ENCODE data around the gene ITPR3.

Gene ITPR3

DNA sequence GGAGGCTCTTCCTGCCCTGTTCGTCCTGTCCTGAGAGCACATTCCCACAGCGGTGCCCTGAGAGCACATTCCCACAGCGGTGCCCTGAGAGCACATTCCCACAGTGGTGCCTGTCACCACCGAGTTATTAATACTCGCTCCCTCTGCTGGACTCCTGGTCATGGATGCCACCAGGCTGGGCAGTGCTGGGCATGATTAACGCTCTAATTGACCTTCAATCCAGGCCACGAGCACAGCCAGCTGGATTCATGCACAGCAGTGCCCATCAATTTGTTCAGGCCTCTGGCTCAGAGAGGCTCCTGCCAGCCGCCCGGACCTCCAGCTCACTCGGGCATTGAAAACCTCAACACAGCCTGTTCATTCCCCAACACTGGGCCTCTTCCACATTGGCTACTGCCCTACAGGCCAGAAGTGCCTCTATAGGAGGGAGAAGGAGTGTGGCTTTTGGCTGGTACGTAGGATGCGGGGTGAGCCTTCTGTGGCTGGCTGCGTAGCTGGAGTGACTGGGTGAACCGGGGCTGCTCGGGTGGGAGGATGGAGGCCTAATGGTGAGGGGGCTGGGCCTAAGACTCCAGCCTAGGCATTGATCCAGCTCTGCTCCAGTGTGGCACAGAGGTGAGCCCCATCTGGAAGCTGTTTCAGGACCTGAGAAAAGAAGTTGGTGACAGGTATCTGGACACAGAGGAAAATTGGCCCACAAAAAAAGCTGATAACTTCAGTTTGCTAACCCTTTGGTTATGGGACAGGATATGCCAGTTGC, 116.3 kb downstream of the ITPR3 start:
- DNase-seq (ENCODE audit: low spot score) = no peak

DNA sequence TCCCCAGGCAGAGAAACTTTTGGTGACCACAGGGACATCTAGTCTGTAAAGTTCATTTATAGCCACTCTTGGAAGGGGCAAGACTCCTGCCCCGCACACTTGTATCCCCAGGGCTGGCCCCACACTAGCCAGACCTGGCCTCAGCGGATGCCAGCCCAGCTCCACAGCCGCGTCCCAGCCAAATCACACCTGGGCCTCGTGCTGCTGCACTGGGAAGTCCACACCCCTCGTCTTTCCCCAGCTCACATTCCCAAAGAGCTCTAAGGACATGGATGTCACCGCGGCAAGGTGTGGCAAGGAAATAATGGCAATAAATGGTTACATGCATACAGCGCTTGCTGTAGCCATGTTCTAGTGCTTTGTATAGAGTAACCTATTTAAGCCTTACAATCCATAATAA, 117.0 kb downstream of the ITPR3 start:
- no peak for DNase-seq (ENCODE audit: low spot score)

DNA sequence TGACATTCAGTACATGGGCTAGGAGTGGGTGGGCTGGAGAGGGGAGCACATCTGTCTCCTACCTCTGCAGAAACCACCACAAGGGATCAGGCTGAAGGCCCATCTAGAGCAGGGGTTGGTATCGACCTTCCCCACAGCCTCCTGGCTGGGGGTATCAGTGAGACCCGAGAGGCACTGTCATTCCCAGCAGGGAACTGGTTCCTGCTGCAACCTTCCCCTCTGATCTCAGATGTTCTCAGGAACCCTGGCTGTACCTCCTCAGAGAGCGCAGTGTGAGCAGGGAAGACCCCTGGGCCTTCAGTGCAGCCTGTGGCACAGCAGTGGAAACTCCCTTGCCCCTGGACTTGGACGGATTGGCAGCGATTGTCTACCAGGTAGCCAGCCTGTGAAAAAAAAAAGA, 117.8 kb downstream of the ITPR3 start:
- no peak for DNase-seq (ENCODE audit: low spot score)

DNA sequence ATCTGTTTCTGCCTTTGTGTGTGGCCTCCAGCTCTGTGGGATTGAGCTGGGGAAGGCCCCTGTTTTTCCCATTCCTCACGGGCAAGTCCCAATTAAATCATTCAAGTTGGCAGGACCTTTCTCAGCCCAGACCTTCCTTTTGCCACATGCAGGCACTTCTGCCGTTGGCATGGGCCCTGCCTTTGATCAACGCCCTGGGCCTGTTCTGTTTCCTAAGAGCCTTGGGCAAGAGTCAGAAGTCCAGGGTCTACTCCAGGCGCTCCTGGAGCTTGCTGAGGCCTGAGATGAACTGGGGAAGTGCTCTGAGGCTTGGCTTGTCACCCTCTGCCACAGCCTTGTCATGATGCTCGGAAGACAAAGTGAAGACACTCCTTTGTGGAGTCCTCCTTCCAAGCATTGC, 118.4 kb downstream of the ITPR3 start:
- no peak for DNase-seq (ENCODE audit: low spot score)

DNA sequence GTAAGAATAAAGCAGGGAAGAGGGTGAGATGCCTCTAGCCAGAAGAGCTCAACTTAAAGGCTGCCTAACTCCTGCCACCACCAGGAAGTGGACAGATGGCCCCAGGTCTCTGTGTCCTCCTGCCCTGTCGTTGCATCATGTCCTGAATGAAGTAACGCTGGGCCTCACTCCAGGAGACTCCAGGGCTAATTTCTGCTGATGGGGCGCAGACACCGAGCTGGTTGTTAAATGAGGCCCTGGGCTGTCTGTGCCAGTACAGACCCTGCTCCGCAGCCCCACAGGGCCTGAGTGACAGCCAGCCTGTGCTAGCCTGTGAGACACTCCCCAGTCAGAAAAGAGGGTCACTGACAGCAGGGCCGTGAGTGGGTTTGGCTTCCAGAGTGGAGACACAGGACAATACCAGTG, 119.1 kb downstream of the ITPR3 start:
- DNase-seq (ENCODE audit: low spot score) = no peak

DNA sequence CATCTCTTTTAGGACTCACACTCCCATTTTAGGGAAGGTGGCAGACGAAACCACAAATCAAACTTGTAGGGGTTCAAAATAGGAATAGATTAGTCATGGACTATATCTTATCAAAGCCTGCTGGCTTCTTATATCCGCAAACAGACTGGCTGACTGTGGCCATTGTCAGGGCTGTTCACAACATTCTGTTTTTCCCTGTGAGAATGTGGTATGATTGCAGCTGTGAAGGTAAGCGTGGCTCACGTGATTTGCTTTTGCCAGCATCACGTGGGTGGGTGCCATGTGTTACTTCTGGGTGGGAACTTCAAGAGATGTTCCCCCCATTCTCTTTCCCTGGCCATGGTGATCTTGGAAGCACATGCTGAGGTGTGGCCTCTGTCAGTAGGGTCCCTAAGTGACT, 119.7 kb downstream of the ITPR3 start:
- DNase-seq (ENCODE audit: low spot score) = no peak

DNA sequence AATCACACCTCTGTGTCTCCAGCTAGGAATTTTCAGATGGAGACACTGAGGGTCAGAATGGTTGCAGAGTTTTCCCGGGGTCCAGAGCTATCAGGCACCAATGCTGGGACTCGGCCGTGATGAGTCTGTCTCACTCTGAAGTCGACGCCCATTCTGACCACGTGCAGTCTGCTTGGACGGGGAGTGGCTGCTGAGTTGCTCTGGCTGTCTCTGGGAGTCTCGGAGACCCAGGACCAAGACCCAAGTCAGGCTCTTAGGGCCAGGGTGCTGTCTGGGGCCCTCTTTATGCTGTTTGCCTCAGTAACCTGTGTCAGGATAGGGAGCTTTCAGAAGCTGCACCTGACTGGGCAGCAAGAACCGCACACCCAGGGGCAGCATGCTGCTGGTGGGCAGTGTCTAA, 121.0 kb downstream of the ITPR3 start:
- no peak for DNase-seq (ENCODE audit: low spot score)

DNA sequence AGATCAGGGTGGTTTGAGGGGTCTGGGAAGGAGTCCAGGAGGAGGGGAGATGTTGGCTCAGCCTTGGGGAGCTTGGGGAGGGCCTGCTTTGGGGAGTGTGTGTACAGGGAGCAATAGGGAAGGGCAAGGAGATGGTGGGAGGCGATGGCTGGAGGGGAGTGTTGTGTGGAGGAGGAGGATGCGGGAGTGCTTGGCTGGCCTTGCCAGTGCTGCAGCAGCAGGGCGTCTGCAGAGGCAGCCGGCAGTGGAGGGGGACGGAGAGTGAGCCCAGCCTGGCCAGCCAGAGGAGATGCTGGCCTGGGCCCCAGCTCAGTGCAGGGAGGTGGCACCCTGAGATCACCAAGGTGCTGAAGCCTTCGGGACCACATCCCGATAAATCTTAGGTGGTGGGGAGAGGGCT, 121.7 kb downstream of the ITPR3 start:
- no peak for DNase-seq (ENCODE audit: low spot score)

DNA sequence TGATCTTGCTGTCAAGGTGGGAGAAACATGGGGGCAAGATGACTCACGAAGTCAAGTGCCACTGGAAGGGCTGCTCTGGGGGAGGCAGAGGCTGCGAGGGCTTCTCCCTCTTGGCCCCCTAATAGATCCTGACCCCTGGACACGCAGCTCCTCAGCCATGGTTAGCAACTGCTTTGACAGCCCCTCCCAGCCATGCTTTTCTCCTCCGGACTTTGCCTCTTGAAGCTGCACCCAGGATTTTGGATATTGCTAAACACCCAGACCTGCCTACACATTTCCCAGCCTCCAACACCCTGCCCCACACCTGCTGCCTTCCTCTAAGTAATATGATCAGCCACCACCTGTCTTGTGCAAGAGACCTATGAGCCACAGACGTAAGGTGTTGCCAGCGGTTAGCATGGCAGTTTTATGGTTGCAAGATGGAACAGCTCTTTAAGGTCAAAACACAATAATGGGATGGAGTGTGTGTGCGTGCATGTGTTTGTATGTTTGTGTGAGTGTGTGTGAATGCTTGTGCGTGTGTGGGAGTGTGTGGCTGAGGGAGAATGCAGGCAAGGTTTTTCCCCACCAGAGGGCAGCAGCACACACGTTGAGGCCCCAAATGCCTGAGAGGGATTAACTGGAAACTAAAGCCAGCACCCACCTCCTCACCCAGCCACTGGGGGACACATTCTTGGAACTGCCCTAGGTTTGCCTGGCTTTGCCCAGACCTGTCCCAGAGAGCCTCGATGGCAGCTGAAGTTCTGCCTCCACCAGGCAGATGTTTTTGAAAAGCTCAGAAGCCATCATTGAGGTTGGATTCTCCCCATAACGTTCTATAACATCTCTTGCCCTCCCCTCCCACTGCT, 123.1 kb downstream of the ITPR3 start:
- DNase-seq (ENCODE audit: low spot score) = peak; percentile 64

DNA sequence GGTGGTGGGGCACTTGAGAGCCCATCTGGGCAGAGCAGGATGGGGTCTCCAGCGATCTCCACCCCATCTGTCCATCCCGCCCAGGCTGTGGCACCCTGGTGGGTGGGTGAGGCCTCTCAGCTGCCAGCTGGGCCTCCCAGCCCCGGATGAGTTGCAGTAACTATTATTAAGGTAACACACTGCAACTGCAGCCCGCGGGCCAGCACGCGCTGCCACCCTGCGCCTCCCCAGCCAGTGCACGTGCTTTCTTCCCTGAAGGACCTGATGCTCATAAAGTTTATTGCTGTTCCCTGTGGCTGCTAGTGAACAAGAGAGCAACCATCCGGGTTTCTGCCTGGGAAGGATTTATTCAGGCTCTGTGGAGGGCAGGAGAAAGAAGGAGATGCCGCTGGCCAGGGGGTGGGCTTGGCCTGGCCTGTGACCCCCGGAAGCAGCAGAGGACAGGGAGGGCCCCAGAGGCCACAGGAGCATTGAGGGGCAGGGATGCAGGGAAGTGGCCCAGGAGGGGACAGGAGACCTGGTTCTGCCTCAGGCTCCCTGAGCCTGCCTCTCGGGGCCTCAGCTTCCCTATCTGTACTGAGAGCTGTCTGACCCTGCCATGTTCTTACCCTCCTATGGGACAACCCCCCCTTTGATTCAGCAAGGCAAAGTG, 123.9 kb downstream of the ITPR3 start:
- no peak for DNase-seq (ENCODE audit: low spot score)

DNA sequence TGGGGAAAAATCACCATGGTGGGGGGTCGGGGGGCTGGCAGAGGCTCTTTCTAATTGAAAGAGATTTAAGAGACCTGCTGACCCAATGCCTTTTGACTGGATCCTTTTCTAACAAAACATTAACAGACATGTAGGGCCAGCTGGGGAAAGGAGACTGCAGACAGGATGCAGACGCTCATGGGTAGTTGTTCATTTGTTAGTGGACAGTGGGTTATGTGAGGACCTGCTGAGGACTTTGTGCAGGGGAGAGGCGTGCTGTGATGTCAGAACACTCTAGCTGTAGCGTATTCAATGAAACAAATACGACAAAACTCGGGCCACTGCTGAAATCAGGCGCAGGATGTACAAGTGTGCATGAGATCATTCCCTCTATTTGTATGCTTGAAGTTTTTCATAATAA, 124.4 kb downstream of the ITPR3 start:
- no peak for DNase-seq (ENCODE audit: low spot score)

All from hematopoietic multipotent progenitor cell treated with erythropoietin and hydrocortisone succinate and interleukin-3 and kit ligand, for 17 days (in vitro differentiated cells).